Prostate gland (tissue), 2 donors: ENCODE data around the gene APC. TPM values are rescaled to one million over a fixed set of nuclear protein-coding genes. Genes with fewer than 3 reads are reported as not detected.

ENCODE experiments used
- DNase-seq: peaks from one replicate; pipeline ENCODE4 v3.0.0-alpha.2; 2019; ENCODE audit warnings: low spot score
- H3K27ac ChIP-seq, 2 donors: fragments of 200-600 bp; sonication (generic); 2 replicates each; pipeline ENCODE4 v1.5.1; 2017 to 2019
- H3K27me3 ChIP-seq: fragments of 200-600 bp; sonication (generic); replicated peaks from 2 replicates; pipeline ENCODE4 v1.5.1; 2019; ENCODE audit not compliant: insufficient read depth
- H3K36me3 ChIP-seq, 2 donors: fragments of 200-600 bp; sonication (generic); 1 replicate in 1 of 2; 2 replicates in 1 of 2; pipeline versions ENCODE4 v1.5.1 to v1.8.1; 2017 to 2019
- H3K4me1 ChIP-seq: fragments of 200-600 bp; sonication (generic); replicated peaks from 2 replicates; pipeline ENCODE4 v1.5.1; 2019
- H3K4me3 ChIP-seq, 2 donors: fragments of 200-600 bp; sonication (generic); 2 replicates each; pipeline ENCODE4 v1.5.1; 2017 to 2019
- H3K9me3 ChIP-seq: fragments of 200-600 bp; sonication (generic); 2 replicates; pipeline ENCODE4 v1.5.1; 2017
- POLR2A ChIP-seq: fragments of 450-650 bp; IDR thresholded peaks from one replicate; pipeline ENCODE4 v1.6.1; 2016; ENCODE audit warnings: antibody characterized with exemption, mild to moderate bottlenecking
- POLR2AphosphoS5 ChIP-seq: sonication (generic); formaldehyde crosslinking; IDR thresholded peaks from one replicate; pipeline ENCODE4 v1.6.1; 2017; ENCODE audit warnings: antibody characterized with exemption
- WGBS: methylation state at CpG from one replicate; pipeline ENCODE4 v1.1.5; 2018; 5-methylcytosine and 5-hydroxymethylcytosine counted together
- intact Hi-C: fragments of 100-400 bp; cut with DNase I; formaldehyde crosslinking; loops from one replicate; pipeline ENCODE4 v1.14.2; 2022
- total RNA-seq, 2 donors: library from RNA; depleted of rRNA; stranded (reverse); fragments of >200 nt; gene quantifications; one replicate each; pipeline ENCODE4 v1.1.0, GENCODE V29; 2016
- TF ChIP-seq, protein P1 (sequence below), 4 experiments: fragments of 200-600 bp in 2 of 4; fragments of 450-650 bp in 2 of 4; sonication (generic) in 2 of 4; IDR thresholded peaks; 1 replicate in 3 of 4; 2 replicates in 1 of 4; pipeline ENCODE4 v1.5.1; 2016 to 2019; ENCODE audit warnings: antibody characterized with exemption in 4 of 4, mild to moderate bottlenecking in 2 of 4, moderate library complexity in 2 of 4

APC gene
- total RNA-seq, 2 donors from 2014 or later = 37.6 to 84.1 TPM

- Histone ChIP-seq H3K9me3 (no peaks in the 10 kb centered on the region), H3K4me1 (no peaks in the 10 kb centered on the region), H3K27ac (no peak overlapping the region), H3K27me3 (no peaks in the 10 kb centered on the region), H3K4me3 (no peak overlapping the region), H3K36me3 (peaks cover 0 to 2% of the 10 kb centered on the region in 2 donors)
- WGBS = 87% methylated on average over 7 of the region's 7 CpGs
- DNase-seq = no peak
- TF ChIP-seq POLR2AphosphoS5 (no peak), POLR2A (no peak)
- TF ChIP-seq, protein P1, sequence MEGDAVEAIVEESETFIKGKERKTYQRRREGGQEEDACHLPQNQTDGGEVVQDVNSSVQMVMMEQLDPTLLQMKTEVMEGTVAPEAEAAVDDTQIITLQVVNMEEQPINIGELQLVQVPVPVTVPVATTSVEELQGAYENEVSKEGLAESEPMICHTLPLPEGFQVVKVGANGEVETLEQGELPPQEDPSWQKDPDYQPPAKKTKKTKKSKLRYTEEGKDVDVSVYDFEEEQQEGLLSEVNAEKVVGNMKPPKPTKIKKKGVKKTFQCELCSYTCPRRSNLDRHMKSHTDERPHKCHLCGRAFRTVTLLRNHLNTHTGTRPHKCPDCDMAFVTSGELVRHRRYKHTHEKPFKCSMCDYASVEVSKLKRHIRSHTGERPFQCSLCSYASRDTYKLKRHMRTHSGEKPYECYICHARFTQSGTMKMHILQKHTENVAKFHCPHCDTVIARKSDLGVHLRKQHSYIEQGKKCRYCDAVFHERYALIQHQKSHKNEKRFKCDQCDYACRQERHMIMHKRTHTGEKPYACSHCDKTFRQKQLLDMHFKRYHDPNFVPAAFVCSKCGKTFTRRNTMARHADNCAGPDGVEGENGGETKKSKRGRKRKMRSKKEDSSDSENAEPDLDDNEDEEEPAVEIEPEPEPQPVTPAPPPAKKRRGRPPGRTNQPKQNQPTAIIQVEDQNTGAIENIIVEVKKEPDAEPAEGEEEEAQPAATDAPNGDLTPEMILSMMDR (IDR thresholded peaks at IDR 0.05) = no peak
- intact Hi-C loops = loop anchor here (5.0 kb wide), 1 partner anchor 336 kb away; no protein-coding TSS in a partner anchor
These were observed 21.0 kb downstream of the APC start for GRCh38 chr5:112758676-112759075.

GRCh38 chr5:112762113-112762810, 24.6 kb downstream of the APC start:
- intact Hi-C loops = no loop called here
- Histone ChIP-seq H3K36me3 (peaks cover 0 to 2% of the 10 kb centered on the region in 2 donors), H3K27ac (no peak overlapping the region), H3K27me3 (no peaks in the 10 kb centered on the region), H3K4me3 (no peak overlapping the region), H3K4me1 (no peaks in the 10 kb centered on the region), H3K9me3 (no peaks in the 10 kb centered on the region)
- TF ChIP-seq, protein P1 (IDR thresholded peaks at IDR 0.05) = no peak
- TF ChIP-seq POLR2A (no peak), POLR2AphosphoS5 (no peak)
- 19% methylated on average over 1 of the region's 1 CpG for WGBS
- no peak for DNase-seq

- no peak overlapping the region for H3K4me3 ChIP-seq
- TF ChIP-seq POLR2A = no peak
- TF ChIP-seq, protein P1 (IDR thresholded peaks at IDR 0.05) = no peak
- TF ChIP-seq POLR2AphosphoS5 = no peak
- no peak for DNase-seq
- intact Hi-C loops = no loop called here
- H3K36me3 ChIP-seq = peaks cover 0 to 2% of the 10 kb centered on the region in 2 donors
- H3K9me3 ChIP-seq = no peaks in the 10 kb centered on the region
- WGBS = 95% methylated on average over 1 of the region's 1 CpG
- no peaks in the 10 kb centered on the region for H3K4me1 ChIP-seq
- H3K27me3 ChIP-seq = no peaks in the 10 kb centered on the region
- H3K27ac ChIP-seq = no peak overlapping the region
These were observed 25.5 kb downstream of the APC start for GRCh38 chr5:112763165-112763564.

- no peak overlapping the region for H3K27ac ChIP-seq
- intact Hi-C loops = no loop called here
These were observed 34.4 kb downstream of the APC start for GRCh38 chr5:112772124-112772523.

More at GRCh38 chr5:112772124-112772523, 34.4 kb downstream of the APC start:
- Histone ChIP-seq H3K27me3 (no peaks in the 10 kb centered on the region), H3K4me3 (no peak overlapping the region), H3K9me3 (no peaks in the 10 kb centered on the region), H3K4me1 (no peaks in the 10 kb centered on the region), H3K36me3 (no peaks in the 10 kb centered on the region)
- TF ChIP-seq POLR2AphosphoS5 (no peak), POLR2A (no peak)
- TF ChIP-seq, protein P1 (IDR thresholded peaks at IDR 0.05) = no peak
- DNase-seq = no peak
